GM19397 (cell line): Measurements from ENCODE around the gene ABHD2.

Experiments
- ATAC-seq: cut with Tn5 transposase; IDR thresholded peaks from one replicate; pipeline ENCODE4 v1.9.1; 2021; ENCODE audit warnings: mild to moderate bottlenecking, moderate library complexity; ENCODE audit not compliant: unreplicated experiment

ABHD2 gene

GRCh38 chr15:89096664-89097063 lies 8.4 kb downstream of the ABHD2 start:
- no peak for ATAC-seq

DNA sequence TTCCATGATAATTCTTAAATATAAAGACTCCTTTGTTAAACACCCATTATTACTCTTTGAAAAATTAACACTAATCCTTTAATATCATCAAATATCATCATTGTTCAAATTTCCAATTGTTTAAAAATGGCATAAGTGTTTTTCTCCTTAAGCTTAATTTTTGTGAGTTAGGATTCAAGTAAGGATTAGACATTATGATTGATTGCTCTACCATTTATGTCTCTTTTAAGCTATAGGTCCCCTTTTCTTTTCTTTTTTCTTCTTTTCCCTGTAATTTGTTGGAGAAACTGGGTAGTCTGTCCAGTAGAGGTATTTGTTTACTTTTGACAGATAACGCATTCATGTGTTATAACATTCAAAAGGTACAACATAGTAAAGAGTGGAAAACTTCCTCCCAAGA lies 9.1 kb downstream of the ABHD2 start:
- no peak for ATAC-seq

- ATAC-seq: no peak
These were observed 10.0 kb downstream of the ABHD2 start for GRCh38 chr15:89098281-89098680.

- ATAC-seq: no peak
These were observed 11.7 kb downstream of the ABHD2 start for GRCh38 chr15:89099968-89100367.

DNA sequence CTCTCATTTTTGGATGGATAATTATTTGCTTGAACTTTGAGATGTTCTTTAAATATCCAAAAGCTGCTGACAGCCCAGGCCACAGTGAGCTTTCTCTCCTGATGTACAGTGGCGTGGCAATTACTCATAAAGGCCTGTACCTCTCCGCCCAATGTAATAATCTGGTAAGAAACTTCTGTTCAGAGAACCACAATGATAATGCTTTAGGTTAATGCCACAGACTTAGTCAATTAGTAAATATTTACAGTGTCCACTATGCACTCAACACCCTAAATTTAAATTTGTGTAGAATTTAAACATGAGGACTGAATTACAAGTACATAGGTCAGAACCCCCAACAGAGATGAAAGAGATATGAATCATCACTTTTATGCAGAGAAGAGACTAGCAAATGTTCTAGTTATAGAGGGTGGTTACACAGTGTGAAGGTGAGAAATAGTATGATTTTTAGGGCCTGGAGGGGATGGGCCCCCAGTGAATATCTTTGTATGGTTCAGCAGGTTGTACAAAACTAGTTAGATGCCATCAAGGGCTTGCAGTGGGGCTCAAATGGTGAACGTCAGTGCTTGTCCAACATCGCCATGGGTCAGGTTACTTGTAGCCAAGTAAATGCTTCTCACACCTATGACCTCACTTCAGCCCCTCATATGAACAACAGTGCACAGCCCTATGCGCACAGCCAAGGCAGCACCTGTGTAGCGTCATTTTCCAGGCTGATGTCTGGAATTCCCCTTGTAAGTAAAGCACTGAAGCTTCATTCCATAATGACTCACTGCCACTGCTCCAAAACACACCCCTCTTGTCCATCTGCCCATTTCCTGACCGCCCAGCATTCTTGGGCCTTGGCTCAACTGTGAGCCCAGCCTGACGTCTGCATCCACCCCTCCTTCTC lies 13.3 kb downstream of the ABHD2 start:
- no peak for ATAC-seq

DNA sequence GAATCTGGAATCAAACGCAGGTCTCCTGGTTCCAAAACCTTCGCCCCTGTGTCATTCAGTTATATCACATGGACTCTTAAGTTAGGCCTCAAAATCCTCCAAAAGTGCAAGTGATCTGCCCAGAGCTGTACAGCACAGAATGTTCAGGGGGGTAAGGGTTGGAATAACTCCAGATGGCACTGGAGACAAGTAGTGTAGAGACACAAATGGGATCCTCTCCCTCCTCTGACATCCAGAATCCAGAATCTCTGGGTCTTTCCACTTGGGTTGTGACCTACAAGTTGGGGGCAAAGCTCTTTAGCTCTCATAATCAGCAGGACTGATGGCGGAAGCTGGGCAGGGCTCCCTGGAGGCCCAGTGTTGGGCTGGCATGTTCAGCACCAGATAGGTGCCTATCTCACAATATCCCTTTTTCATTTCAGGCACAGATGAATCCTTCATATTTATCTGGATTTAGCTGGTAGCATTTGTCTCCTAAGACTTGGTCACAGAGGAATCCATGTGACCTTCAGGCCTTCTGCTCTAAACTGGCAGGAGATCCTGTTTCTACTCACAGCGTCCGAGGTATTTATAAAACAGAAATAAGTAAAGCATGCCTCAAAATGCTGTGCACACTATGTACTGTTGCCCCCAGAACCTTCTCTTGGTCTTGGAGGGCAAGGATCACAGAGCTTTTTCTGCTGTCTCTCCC lies 15.4 kb downstream of the ABHD2 start:
- ATAC-seq: no peak

- ATAC-seq: no peak
These were observed 15.9 kb downstream of the ABHD2 start for GRCh38 chr15:89104172-89104564.

DNA sequence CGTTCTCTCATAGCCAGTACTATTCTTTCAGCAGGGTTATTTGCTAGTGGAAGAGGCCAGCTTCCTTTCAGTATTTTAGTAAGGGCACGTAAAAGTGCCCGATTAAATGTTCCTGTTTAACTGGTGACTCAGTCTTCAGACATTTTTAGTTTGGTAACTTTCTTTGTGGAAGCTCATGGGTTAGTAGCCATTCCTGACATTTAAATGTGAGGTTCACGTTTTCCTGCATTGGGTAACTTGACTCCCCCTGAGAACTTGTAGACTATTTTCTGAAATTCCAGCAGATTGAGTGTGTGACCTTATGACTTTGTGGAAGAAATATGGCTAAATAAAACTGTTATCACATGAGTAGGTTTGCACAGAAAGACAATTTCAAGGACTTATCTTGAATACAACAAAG lies 16.9 kb downstream of the ABHD2 start:
- no peak for ATAC-seq

GRCh38 chr15:89106200-89106599 lies 17.9 kb downstream of the ABHD2 start:
- no peak for ATAC-seq

- no peak for ATAC-seq
These were observed 19.7 kb downstream of the ABHD2 start for GRCh38 chr15:89107984-89108383.

DNA sequence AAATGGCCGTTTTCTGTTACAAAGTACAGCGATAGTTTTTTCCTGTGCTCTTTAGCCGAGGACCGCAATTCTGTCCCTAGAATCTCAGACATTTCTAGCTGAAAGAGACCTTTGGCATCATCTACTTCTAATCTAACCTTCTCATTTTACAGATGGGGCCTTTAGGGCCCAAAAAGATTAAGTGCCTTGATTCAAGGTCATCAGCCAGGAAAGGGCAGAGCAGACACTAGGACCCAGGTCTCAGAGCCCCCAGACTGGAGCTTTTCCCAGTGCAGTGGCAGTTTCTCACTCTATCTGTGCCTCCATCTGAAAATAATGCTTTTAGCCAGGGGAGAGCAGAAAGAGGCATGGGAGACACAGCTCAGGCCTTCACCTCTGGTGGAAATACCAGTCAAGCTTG lies 20.6 kb downstream of the ABHD2 start:
- ATAC-seq: no peak

DNA sequence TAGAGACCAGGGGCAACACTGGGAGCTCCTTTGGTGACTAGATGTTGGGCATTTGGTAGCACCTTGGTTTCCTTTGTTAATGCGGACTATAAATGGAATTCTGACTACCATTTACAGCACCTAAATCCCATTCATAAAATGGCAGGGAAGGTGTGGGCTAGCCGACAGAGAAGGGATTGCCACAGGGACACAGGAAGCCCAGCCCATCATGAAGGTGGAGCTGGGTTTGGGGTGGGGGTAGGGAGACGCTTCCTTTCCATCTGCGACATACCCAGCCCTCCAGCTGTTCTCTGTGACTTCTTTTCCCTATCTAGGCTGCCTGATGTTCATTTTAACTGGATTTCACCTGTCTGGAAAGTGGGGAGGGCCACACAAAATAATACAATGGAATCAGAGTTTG lies 21.0 kb downstream of the ABHD2 start:
- no peak for ATAC-seq

GRCh38 chr15:89110060-89110459 lies 21.8 kb downstream of the ABHD2 start:
- ATAC-seq: no peak

DNA sequence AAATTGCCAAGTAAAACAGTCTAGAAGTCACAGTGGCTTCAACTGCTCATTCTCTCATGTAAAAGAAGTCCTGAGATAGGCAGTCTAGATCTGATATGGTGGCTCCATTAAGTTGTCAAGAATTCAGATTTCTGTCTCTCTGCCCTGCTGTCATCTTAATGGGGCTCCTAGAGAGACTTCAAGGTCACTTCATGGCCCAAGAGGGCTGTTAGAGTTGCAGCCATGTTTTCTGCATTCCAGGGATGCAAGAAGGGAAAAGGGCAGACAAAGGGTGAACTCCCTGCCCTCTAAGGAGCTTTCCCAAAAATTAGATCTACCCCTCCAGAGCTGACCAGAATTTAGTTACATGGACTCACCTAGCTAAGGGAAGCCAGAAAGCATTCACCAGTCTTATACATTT lies 23.1 kb downstream of the ABHD2 start:
- no peak for ATAC-seq

GRCh38 chr15:89111961-89112340 lies 23.7 kb downstream of the ABHD2 start:
- no peak for ATAC-seq

DNA sequence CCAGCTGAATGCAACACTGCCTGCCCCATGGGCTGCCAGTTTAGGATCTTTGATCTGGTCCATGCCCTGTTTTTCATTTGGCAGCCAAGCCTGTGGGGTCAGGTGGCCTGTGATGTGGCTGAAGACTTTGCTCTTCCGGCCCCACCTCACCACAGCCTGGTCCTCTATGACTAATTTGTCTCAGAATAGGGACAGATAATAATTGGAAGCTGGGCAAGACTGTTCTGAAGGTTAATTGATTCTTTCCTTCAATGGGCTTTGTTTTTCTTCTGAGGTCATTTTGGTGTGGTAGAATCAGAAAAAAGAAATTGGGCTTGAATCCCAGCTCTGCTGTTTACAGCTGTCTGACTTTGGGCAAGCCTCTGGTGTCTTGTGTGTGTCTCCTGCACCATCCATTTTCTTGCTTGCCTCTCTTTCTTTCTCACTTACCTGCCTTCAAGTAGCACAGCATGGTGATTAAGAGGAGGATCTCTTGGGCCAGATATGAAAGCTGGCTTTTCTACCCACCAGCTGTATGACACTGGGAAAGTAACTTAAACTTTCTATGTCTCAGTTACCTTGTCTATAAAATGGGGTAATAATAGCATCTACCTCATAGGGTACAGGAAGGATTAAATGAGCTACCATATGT lies 24.2 kb downstream of the ABHD2 start:
- ATAC-seq: no peak

DNA sequence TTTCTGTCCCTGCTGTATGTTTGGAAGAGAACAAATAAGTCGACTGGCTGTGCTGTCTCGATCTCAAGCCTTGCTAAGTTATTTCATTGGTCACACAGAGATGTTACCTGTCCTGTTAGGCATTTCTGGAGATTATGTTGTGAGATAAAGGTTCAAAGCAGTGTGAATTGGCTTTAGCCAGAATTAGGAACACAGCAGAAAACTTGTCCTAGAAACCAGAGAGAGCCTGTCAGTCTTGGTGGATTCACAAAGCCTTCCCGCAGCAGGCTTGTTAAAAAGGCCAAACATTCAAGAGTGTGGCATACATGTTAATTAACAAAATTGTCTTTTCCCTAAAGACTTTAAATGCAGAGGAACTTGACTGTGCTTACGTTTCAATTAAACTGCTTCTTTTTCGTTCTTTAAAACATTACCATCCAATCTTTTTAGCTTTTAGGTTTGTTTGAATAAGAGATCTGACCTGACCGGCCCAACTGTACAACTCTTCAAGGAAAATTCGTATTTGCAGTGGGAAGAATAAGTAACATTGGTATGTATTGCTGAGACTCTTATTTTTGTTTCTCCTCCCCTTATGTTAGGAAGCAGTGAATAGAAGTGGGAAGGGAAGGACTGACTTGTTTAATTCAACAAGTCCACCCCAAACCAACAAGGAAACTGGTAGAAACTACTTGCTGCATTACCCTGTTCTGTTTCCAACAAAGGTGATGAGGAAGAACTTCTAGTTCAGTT lies 25.2 kb downstream of the ABHD2 start:
- ATAC-seq: no peak

DNA sequence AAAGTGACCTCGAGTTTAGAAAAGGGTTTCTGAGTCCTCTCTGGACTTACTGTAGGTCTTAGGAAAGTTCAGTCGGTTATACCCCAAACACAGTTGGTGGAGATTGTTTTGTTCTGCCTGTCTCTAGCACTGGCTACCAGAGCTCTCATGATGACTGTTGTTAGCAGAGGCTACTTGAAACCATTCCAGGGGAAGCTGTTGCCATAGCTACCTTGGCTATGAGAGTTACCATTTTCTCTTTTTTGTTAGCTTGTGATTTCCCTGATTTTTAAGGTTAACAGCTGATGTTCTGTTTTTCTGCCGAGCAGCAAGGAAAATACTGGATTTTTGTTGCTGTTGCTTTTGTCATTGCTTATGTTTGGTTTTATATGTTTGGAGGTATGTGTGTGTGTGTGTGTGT lies 26.7 kb downstream of the ABHD2 start:
- ATAC-seq: no peak

DNA sequence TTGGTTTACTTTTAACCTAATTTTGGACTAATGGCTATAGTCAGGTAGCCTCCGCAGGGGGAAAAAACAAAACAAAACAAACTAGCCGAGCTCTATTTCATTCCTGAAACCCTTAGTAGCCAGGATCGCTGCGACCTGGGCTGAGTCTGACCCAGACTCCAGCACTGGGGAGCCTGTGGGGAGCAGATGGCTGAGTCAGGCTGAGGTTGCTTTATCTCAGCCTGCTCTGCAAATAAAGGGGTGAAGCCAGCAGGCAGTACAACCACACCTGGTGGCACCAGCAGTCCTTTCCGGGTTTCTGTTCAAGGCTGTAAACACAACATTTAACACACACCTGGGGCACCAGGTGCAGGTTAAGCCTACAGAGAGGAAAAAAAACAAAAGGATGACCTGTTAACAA lies 27.3 kb downstream of the ABHD2 start:
- no peak for ATAC-seq

- ATAC-seq: no peak
These were observed 28.1 kb downstream of the ABHD2 start for GRCh38 chr15:89116404-89116803.

- no peak for ATAC-seq
These were observed 29.5 kb downstream of the ABHD2 start for GRCh38 chr15:89117790-89118189.
